ENCODE data around the gene POM121L2. TPM values are rescaled to one million over a fixed set of nuclear protein-coding genes. Genes with fewer than 3 reads are reported as not detected.

Gene POM121L2
- polyA plus RNA-seq, 4 donors, result not detected

- Histone ChIP-seq H3K4me3 (ENCODE audit: low read depth in 1 of 3, low read length in 3 of 3) (no peak overlapping the region), H3K9me3 (ENCODE audit: control insufficient read depth in 2 of 2, insufficient read depth in 1 of 2, low read depth in 1 of 2, low read length in 1 of 2) (peaks cover 0 to 15% of the 10 kb centered on the region in 2 donors), H3K4me1 (ENCODE audit: control insufficient read depth in 3 of 3, insufficient read depth in 2 of 3, low read depth in 1 of 3, low read length in 2 of 3) (peaks cover 0 to 5% (median 0%) of the 10 kb centered on the region in 3 donors), H3K27me3 (ENCODE audit: control insufficient read depth in 3 of 3, insufficient read depth in 3 of 3, low read length in 3 of 3) (peaks cover 2 to 80% (median 41%) of the 10 kb centered on the region in 3 donors), H3K27ac (ENCODE audit: low read depth in 1 of 3, low read length in 2 of 3) (no peak overlapping the region), H3K36me3 (ENCODE audit: control insufficient read depth in 3 of 3, insufficient read depth in 2 of 3, low read depth in 1 of 3, low read length in 3 of 3) (no peaks in the 10 kb centered on the region)
- DNase-seq, result no peak
- no peak for FAIRE-seq
- WGBS, 3 donors, result 21 to 27% (median 22%) methylated on average over 22 of the region's 22 CpGs
Observed at GRCh38 chr6:27297857-27298730, 14.0 kb downstream of the POM121L2 start.

- H3K9me3 ChIP-seq (ENCODE audit: control insufficient read depth in 2 of 2, insufficient read depth in 1 of 2, low read depth in 1 of 2, low read length in 1 of 2), result peaks cover 0 to 13% of the 10 kb centered on the region in 2 donors
- no peak overlapping the region for H3K4me3 ChIP-seq (ENCODE audit: low read depth in 1 of 3, low read length in 3 of 3)
- peaks cover 0 to 5% (median 0%) of the 10 kb centered on the region in 3 donors for H3K4me1 ChIP-seq (ENCODE audit: control insufficient read depth in 3 of 3, insufficient read depth in 2 of 3, low read depth in 1 of 3, low read length in 2 of 3)
- DNase-seq, result no peak
- FAIRE-seq, result no peak
- H3K27ac ChIP-seq (ENCODE audit: low read depth in 1 of 3, low read length in 2 of 3), result no peak overlapping the region
- H3K27me3 ChIP-seq (ENCODE audit: control insufficient read depth in 3 of 3, insufficient read depth in 3 of 3, low read length in 3 of 3), result peaks cover 2 to 79% (median 36%) of the 10 kb centered on the region in 3 donors
- 17 to 27% (median 26%) methylated on average over 7 of the region's 7 CpGs for WGBS, 3 donors
- no peaks in the 10 kb centered on the region for H3K36me3 ChIP-seq (ENCODE audit: control insufficient read depth in 3 of 3, insufficient read depth in 2 of 3, low read depth in 1 of 3, low read length in 3 of 3)
Observed at GRCh38 chr6:27297484-27297856, 14.6 kb downstream of the POM121L2 start.

GRCh38 chr6:27296106-27296783, 15.8 kb downstream of the POM121L2 start:
- Histone ChIP-seq H3K4me3 (ENCODE audit: low read depth in 1 of 3, low read length in 3 of 3) (no peak overlapping the region), H3K9me3 (ENCODE audit: control insufficient read depth in 2 of 2, insufficient read depth in 1 of 2, low read depth in 1 of 2, low read length in 1 of 2) (peaks cover 0 to 8% of the 10 kb centered on the region in 2 donors), H3K36me3 (ENCODE audit: control insufficient read depth in 3 of 3, insufficient read depth in 2 of 3, low read depth in 1 of 3, low read length in 3 of 3) (no peaks in the 10 kb centered on the region), H3K4me1 (ENCODE audit: control insufficient read depth in 3 of 3, insufficient read depth in 2 of 3, low read depth in 1 of 3, low read length in 2 of 3) (peaks cover 0 to 5% (median 0%) of the 10 kb centered on the region in 3 donors), H3K27ac (ENCODE audit: low read depth in 1 of 3, low read length in 2 of 3) (no peak overlapping the region), H3K27me3 (ENCODE audit: control insufficient read depth in 3 of 3, insufficient read depth in 3 of 3, low read length in 3 of 3) (peaks cover 2 to 80% (median 35%) of the 10 kb centered on the region in 3 donors)
- DNase-seq (peak in 1 of 2 donors; percentile 50), FAIRE-seq (no peak)
- 4 to 8% (median 7%) methylated on average over 27 of the region's 27 CpGs for WGBS, 3 donors

GRCh38 chr6:27295301-27296079, 16.6 kb downstream of the POM121L2 start:
- DNase-seq (peak in 1 of 2 donors; percentile 21), FAIRE-seq (no peak)
- no peak overlapping the region for H3K4me3 ChIP-seq (ENCODE audit: low read depth in 1 of 3, low read length in 3 of 3)
- H3K4me1 ChIP-seq (ENCODE audit: control insufficient read depth in 3 of 3, insufficient read depth in 2 of 3, low read depth in 1 of 3, low read length in 2 of 3), result peaks cover 0 to 5% (median 0%) of the 10 kb centered on the region in 3 donors
- H3K9me3 ChIP-seq (ENCODE audit: control insufficient read depth in 2 of 2, insufficient read depth in 1 of 2, low read depth in 1 of 2, low read length in 1 of 2), result peaks cover 0 to 8% of the 10 kb centered on the region in 2 donors
- WGBS, 3 donors, result 5 to 9% (median 6%) methylated on average over 20 of the region's 20 CpGs
- no peaks in the 10 kb centered on the region for H3K36me3 ChIP-seq (ENCODE audit: control insufficient read depth in 3 of 3, insufficient read depth in 2 of 3, low read depth in 1 of 3, low read length in 3 of 3)
- H3K27me3 ChIP-seq (ENCODE audit: control insufficient read depth in 3 of 3, insufficient read depth in 3 of 3, low read length in 3 of 3), result peaks cover 2 to 81% (median 40%) of the 10 kb centered on the region in 3 donors
- H3K27ac ChIP-seq (ENCODE audit: low read depth in 1 of 3, low read length in 2 of 3), result no peak overlapping the region

GRCh38 chr6:27294409-27294808, 17.7 kb downstream of the POM121L2 start:
- no peak for FAIRE-seq
- 13 to 18% (median 18%) methylated on average over 5 of the region's 5 CpGs for WGBS, 3 donors

DNA sequence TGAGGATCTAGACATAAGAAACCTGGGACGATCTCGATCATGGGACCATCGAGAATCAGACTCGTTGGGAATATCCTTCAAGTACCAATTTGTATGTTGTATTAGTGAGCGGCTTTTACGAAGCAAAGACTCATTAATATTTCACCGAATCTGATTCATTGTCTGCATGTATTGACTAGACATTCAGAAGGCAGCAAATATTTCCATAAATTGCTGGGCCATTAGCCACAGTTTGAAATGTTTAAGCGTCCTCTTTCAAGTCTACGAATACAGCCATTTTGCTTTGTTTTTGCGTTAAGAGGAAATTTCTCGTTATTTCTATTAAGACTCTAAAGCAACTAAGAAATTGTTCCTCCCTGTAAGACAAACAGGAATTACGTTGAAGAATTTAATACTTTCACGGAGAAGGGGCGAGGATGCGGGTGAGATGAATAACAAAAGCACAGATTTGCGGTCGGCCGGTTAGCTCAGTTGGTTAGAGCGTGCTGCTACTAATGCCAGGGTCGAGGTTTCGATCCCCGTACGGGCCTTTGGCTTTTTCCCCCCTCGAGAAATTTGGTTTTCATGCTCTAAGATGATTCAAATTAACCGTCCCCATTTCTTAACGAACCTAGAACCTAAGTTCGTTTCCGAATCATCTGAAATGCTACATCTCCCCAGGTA, 18.5 kb downstream of the POM121L2 start:
- peaks cover 0 to 8% of the 10 kb centered on the region in 2 donors for H3K9me3 ChIP-seq (ENCODE audit: control insufficient read depth in 2 of 2, insufficient read depth in 1 of 2, low read depth in 1 of 2, low read length in 1 of 2)
- no peak overlapping the region for H3K4me3 ChIP-seq (ENCODE audit: low read depth in 1 of 3, low read length in 3 of 3)
- no peak for DNase-seq
- peaks cover 2 to 91% (median 44%) of the 10 kb centered on the region in 3 donors for H3K27me3 ChIP-seq (ENCODE audit: control insufficient read depth in 3 of 3, insufficient read depth in 3 of 3, low read length in 3 of 3)
- 20 to 34% (median 31%) methylated on average over 28 of the region's 28 CpGs for WGBS, 3 donors
- FAIRE-seq, result no peak
- H3K4me1 ChIP-seq (ENCODE audit: control insufficient read depth in 3 of 3, insufficient read depth in 2 of 3, low read depth in 1 of 3, low read length in 2 of 3), result peaks cover 0 to 5% (median 0%) of the 10 kb centered on the region in 3 donors
- no peak overlapping the region for H3K27ac ChIP-seq (ENCODE audit: low read depth in 1 of 3, low read length in 2 of 3)
- H3K36me3 ChIP-seq (ENCODE audit: control insufficient read depth in 3 of 3, insufficient read depth in 2 of 3, low read depth in 1 of 3, low read length in 3 of 3), result no peaks in the 10 kb centered on the region

More at GRCh38 chr6:27294409-27294808, 17.7 kb downstream of the POM121L2 start:
- peaks cover 2 to 86% (median 40%) of the 10 kb centered on the region in 3 donors for H3K27me3 ChIP-seq (ENCODE audit: control insufficient read depth in 3 of 3, insufficient read depth in 3 of 3, low read length in 3 of 3)
- no peak overlapping the region for H3K4me3 ChIP-seq (ENCODE audit: low read depth in 1 of 3, low read length in 3 of 3)
- no peak for DNase-seq
- peaks cover 0 to 8% of the 10 kb centered on the region in 2 donors for H3K9me3 ChIP-seq (ENCODE audit: control insufficient read depth in 2 of 2, insufficient read depth in 1 of 2, low read depth in 1 of 2, low read length in 1 of 2)
- no peak overlapping the region for H3K27ac ChIP-seq (ENCODE audit: low read depth in 1 of 3, low read length in 2 of 3)
- H3K4me1 ChIP-seq (ENCODE audit: control insufficient read depth in 3 of 3, insufficient read depth in 2 of 3, low read depth in 1 of 3, low read length in 2 of 3), result peaks cover 0 to 5% (median 0%) of the 10 kb centered on the region in 3 donors
- no peaks in the 10 kb centered on the region for H3K36me3 ChIP-seq (ENCODE audit: control insufficient read depth in 3 of 3, insufficient read depth in 2 of 3, low read depth in 1 of 3, low read length in 3 of 3)

- no peak for FAIRE-seq
- Histone ChIP-seq H3K9me3 (ENCODE audit: control insufficient read depth in 2 of 2, insufficient read depth in 1 of 2, low read depth in 1 of 2, low read length in 1 of 2) (peaks cover 0 to 10% of the 10 kb centered on the region in 2 donors), H3K4me1 (ENCODE audit: control insufficient read depth in 3 of 3, insufficient read depth in 2 of 3, low read depth in 1 of 3, low read length in 2 of 3) (no peaks in the 10 kb centered on the region), H3K4me3 (ENCODE audit: low read depth in 1 of 3, low read length in 3 of 3) (no peak overlapping the region), H3K27me3 (ENCODE audit: control insufficient read depth in 3 of 3, insufficient read depth in 3 of 3, low read length in 3 of 3) (peaks cover 0 to 97% (median 45%) of the 10 kb centered on the region in 3 donors), H3K36me3 (ENCODE audit: control insufficient read depth in 3 of 3, insufficient read depth in 2 of 3, low read depth in 1 of 3, low read length in 3 of 3) (no peaks in the 10 kb centered on the region), H3K27ac (ENCODE audit: low read depth in 1 of 3, low read length in 2 of 3) (no peak overlapping the region)
- 13 to 35% (median 33%) methylated on average over 10 of the region's 10 CpGs for whole genome bisulfite sequencing, 3 donors
- no peak for DNase-seq
Observed at GRCh38 chr6:27290850-27291208, 21.2 kb downstream of the POM121L2 start.

Data from small intestine (tissue), 7 donors.